ENCODE results near the gene CRHR1.

The CRHR1 gene

DNA sequence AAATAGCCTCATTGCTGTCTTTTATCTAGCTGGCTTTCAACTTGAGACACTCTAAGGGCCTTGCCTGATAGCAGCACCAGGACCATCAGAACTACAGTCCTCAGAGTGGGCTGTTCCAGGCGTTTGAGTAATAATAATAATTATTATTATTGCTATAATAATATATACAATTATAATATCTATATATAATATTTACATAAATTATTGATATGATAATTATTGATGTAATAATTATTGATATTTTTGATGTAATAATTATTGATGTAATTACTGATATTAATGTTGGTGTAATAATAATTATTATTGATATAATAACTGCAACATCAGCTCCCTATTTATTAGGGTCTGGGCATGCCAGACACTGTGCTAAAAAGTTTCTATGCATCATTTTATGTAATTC, 25.6 kb upstream of the CRHR1 start:
- no peak overlapping the region for H3K4me3 ChIP-seq (ENCODE audit: low read length)
- DNase-seq (ENCODE audit: low read depth), result no peak

DNA sequence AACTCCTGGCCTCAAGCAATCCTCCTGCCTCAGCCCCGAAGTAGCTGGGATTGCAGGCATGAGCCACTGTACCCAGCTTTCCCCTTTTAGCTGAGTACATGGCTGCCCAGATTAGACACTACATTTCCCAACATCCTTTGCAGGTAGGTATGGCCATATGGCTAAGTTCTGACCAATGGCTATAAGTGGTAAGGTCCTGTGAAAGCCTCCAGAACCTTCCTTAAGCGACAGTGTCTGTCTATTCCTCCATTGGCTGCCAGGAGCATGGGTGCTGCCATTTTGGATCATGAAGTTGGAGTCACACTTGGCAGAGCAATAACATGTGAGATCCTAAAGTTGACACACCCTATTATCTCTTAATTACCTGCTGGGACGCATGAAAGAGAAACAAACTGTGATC, 24.4 kb upstream of the CRHR1 start:
- TF ChIP-seq, protein P1, sequence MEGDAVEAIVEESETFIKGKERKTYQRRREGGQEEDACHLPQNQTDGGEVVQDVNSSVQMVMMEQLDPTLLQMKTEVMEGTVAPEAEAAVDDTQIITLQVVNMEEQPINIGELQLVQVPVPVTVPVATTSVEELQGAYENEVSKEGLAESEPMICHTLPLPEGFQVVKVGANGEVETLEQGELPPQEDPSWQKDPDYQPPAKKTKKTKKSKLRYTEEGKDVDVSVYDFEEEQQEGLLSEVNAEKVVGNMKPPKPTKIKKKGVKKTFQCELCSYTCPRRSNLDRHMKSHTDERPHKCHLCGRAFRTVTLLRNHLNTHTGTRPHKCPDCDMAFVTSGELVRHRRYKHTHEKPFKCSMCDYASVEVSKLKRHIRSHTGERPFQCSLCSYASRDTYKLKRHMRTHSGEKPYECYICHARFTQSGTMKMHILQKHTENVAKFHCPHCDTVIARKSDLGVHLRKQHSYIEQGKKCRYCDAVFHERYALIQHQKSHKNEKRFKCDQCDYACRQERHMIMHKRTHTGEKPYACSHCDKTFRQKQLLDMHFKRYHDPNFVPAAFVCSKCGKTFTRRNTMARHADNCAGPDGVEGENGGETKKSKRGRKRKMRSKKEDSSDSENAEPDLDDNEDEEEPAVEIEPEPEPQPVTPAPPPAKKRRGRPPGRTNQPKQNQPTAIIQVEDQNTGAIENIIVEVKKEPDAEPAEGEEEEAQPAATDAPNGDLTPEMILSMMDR (conservative IDR thresholded peaks at IDR 0.05; ENCODE audit: low read depth, low read length), result no peak
- no peak overlapping the region for H3K4me3 ChIP-seq (ENCODE audit: low read length)
- no peak for DNase-seq (ENCODE audit: low read depth)

More for the DNA sequence above, 25.6 kb upstream of the CRHR1 start:
- TF ChIP-seq, protein P1 (conservative IDR thresholded peaks at IDR 0.05; ENCODE audit: low read depth, low read length), result no peak

DNA sequence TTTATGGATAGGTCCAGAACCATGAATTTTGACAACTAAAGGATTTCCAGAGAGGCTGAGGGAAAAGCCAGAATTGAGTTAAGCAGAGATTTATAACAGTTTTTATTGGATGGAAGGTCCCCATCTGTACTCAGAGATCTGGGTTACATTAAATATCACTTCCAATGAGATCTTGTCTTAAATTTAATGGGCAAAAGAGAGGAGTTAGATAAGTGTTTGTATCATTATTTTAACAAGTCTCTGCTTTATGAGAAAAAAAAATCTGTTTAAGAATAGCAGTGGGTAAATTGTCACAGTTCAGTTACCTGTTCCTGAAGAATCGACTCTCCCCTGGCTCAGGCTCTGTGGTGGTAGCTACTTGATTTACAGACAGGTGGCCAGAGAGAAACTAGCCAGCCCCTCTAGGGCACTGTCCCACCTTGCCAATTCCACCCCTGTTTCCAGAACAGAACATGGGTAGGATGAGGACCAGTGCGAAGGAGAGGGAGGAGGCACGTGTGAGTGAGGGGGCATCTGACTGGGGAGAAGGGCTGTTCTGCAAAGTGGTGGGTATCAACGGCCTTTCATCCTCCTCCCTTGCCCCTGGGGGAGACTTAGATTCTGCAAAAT, 22.1 kb upstream of the CRHR1 start:
- TF ChIP-seq, protein P1 (conservative IDR thresholded peaks at IDR 0.05; ENCODE audit: low read depth, low read length), result no peak
- no peak for DNase-seq (ENCODE audit: low read depth)
- H3K4me3 ChIP-seq (ENCODE audit: low read length), result no peak overlapping the region

DNA sequence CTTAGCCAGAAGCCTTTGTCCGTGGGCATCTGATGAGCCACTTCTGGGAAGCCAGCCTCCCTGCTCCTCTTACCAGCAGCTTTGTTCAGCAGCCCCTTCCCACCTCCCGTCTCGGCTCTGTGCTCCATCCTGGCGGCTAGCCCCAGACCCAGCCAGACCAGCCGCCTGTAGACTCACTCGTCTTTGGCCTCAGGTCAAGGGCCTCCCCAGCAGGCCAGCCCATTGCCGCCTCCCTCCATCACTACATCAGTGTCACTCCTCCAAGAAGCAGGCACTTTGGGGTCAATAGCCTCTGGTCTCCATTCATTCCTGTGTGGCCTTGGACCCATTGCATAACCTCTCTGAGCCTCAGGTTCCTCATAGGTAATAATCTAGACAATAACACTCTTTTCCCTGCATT, 20.9 kb upstream of the CRHR1 start:
- TF ChIP-seq, protein P1 (conservative IDR thresholded peaks at IDR 0.05; ENCODE audit: low read depth, low read length), result no peak
- H3K4me3 ChIP-seq (ENCODE audit: low read length), result no peak overlapping the region
- no peak for DNase-seq (ENCODE audit: low read depth)

DNA sequence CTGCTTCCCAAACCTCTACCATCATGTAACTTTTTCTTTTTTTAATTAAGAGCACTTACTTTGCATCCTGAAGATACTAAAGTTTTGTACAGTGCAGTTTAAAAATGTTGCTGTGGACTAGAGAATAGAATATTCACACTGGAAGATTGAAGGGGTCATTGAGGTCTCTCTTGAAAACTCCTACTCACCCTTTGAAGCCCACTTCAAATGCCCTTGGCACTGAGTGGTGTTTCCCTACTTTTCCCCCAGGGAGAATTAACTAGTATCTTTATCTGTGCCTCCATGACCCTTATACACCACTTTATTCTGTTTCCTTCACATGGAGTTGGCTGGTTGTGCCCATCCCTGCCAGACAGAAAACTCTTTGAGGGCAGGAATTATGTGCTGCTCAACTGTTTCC, 19.6 kb upstream of the CRHR1 start:
- TF ChIP-seq, protein P1 (conservative IDR thresholded peaks at IDR 0.05; ENCODE audit: low read depth, low read length), result no peak
- no peak for DNase-seq (ENCODE audit: low read depth)
- no peak overlapping the region for H3K4me3 ChIP-seq (ENCODE audit: low read length)

DNA sequence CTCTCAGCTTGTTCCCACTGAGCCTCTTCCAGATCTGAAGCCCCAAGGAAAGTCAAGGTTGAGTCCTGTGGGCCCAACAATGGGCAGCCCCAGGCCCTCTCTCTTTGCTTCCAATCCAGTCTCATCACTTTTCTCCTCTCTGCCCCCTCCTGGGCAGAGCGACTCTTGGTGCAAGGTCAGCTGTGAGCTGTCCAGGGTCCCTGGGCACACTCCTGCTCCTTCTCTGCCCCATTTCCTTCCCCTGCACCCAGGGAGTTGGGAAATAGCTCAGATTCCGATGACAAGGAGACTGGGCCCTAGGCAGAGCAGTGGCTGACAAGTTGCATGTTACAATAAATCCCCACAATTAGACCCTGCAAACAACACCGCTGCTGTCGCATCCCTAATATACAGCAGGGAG, 16.1 kb upstream of the CRHR1 start:
- TF ChIP-seq, protein P1 (conservative IDR thresholded peaks at IDR 0.05; ENCODE audit: low read depth, low read length), result peak; percentile 36
- no peak for DNase-seq (ENCODE audit: low read depth)
- H3K4me3 ChIP-seq (ENCODE audit: low read length), result no peak overlapping the region

DNA sequence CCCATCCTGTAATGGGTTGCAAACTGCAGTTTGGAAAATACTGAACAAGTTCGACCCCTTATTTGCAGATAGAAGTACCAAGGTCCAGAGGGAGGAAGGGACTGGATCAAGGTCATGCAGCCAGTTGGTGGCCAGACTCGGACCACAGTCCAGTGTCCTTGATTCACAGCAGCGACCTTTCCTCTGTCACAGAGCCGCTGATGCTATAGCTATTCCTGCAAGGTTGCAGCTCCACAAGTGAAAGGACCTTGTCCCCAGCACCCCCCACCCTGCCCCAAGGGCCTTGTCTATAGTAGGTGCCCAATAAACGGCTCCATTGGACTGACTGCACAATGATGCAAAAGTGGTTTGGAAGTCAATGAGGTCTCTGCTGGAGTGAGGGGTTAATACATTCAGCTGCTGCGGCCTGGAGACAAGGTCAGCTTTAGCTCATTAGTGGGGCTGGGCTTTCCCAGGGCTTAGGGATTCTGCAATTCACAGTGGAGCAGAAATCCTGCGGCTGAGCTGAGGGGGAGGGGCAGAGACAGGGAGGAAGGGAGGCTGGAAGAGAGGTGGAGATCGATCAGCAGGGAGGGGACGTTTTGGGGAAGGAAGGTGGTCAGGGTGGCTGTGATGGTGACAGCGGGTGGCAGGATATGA, 13.4 kb upstream of the CRHR1 start:
- no peak for DNase-seq (ENCODE audit: low read depth)
- TF ChIP-seq, protein P1 (conservative IDR thresholded peaks at IDR 0.05; ENCODE audit: low read depth, low read length), result no peak
- no peak overlapping the region for H3K4me3 ChIP-seq (ENCODE audit: low read length)

All from retinal pigment epithelial cell (primary cell).